Choroid plexus epithelial cell (primary cell): Measurements from ENCODE around the gene SMARCB1.

Experiments
- DNase-seq: peaks from one replicate; pipeline ENCODE4 v3.0.0-alpha.2; 2010; ENCODE audit warnings: low read depth
- H3K4me3 ChIP-seq: 2 replicates; pipeline ENCODE4 v1.5.1; 2011; ENCODE audit warnings: low read depth, mild to moderate bottlenecking, control low read depth, low read length, moderate library complexity
- CTCF ChIP-seq: conservative IDR thresholded peaks from 2 replicates; pipeline ENCODE4 v1.5.1; 2011; ENCODE audit warnings: low read depth, mild to moderate bottlenecking, control low read depth, inconsistent platforms, low read length, moderate library complexity

Gene SMARCB1

GRCh38 chr22:23831781-23832180 lies 45.0 kb downstream of the SMARCB1 start:
- H3K4me3 ChIP-seq, result no peak overlapping the region
- no peak for TF ChIP-seq CTCF
- no peak for DNase-seq

GRCh38 chr22:23832226-23833016 lies 45.7 kb downstream of the SMARCB1 start:
- no peak overlapping the region for H3K4me3 ChIP-seq
- no peak for TF ChIP-seq CTCF
- DNase-seq, result no peak

- TF ChIP-seq CTCF, result no peak
- H3K4me3 ChIP-seq, result no peak overlapping the region
- no peak for DNase-seq
Measured at GRCh38 chr22:23833017-23833751, 46.4 kb downstream of the SMARCB1 start.

- no peak for TF ChIP-seq CTCF
- H3K4me3 ChIP-seq, result no peak overlapping the region
- DNase-seq, result no peak
Measured at GRCh38 chr22:23833911-23834317, 47.1 kb downstream of the SMARCB1 start.

- DNase-seq, result no peak
- H3K4me3 ChIP-seq, result no peak overlapping the region
- TF ChIP-seq CTCF, result no peak
Measured at GRCh38 chr22:23834406-23834792, 47.6 kb downstream of the SMARCB1 start.

- TF ChIP-seq CTCF, result no peak
- DNase-seq, result no peak
- no peak overlapping the region for H3K4me3 ChIP-seq
Measured at GRCh38 chr22:23834793-23835483, 48.2 kb downstream of the SMARCB1 start.
